ENCODE measurements around the gene DNAH17. TPM values are rescaled to one million over a fixed set of nuclear protein-coding genes. Genes with fewer than 3 reads are reported as not detected.

DNAH17 gene
- total RNA-seq, 1 donor from 2014 or later: 1.3 TPM

DNA sequence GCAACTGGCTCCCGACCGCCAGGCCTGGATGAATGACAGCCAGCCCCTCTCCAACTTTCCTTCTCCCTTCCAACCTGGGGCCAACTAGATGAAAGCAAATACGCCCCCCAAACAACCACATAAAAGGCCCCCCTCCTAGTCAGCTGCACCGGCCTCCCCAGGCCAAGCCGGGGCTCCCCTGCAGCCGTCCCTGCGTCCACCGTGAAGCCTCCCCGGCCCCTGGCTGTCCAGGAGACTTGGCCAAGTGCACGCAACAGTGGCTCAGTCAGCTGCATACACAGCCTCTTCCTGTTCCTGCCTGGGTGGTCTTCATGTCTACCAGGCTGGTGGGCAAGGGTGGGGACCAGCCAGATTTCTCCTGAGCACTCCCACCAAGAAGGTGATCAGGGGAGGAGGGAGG, 16.0 kb downstream of the DNAH17 start:
- H3K4me1 Mint-ChIP-seq (ENCODE audit: low read depth, unreplicated experiment): peaks cover 5% of the 10 kb centered on the region
- H3K27ac Mint-ChIP-seq (ENCODE audit: unreplicated experiment): no peak overlapping the region
- H3K9me3 Mint-ChIP-seq (ENCODE audit: unreplicated experiment): peaks cover 2% of the 10 kb centered on the region
- H3K27me3 Mint-ChIP-seq (ENCODE audit: unreplicated experiment): no peaks in the 10 kb centered on the region
- no peaks in the 10 kb centered on the region for H3K36me3 Mint-ChIP-seq (ENCODE audit: unreplicated experiment)
- no peak overlapping the region for H3K4me3 Mint-ChIP-seq (ENCODE audit: unreplicated experiment)
- no peak for DNase-seq
- TF ChIP-seq CTCF (IDR thresholded peaks at IDR 0.05; ENCODE audit: partially characterized antibody, unreplicated experiment): no peak

- H3K9me3 Mint-ChIP-seq (ENCODE audit: unreplicated experiment): peaks cover 2% of the 10 kb centered on the region
- no peak for DNase-seq
- H3K4me3 Mint-ChIP-seq (ENCODE audit: unreplicated experiment): no peak overlapping the region
- no peaks in the 10 kb centered on the region for H3K36me3 Mint-ChIP-seq (ENCODE audit: unreplicated experiment)
- TF ChIP-seq CTCF (IDR thresholded peaks at IDR 0.05; ENCODE audit: partially characterized antibody, unreplicated experiment): no peak
- peaks cover 9% of the 10 kb centered on the region for H3K4me1 Mint-ChIP-seq (ENCODE audit: low read depth, unreplicated experiment)
- H3K27me3 Mint-ChIP-seq (ENCODE audit: unreplicated experiment): no peaks in the 10 kb centered on the region
- H3K27ac Mint-ChIP-seq (ENCODE audit: unreplicated experiment): no peak overlapping the region
Observed at GRCh38 chr17:78560731-78561130, 16.5 kb downstream of the DNAH17 start.

DNA sequence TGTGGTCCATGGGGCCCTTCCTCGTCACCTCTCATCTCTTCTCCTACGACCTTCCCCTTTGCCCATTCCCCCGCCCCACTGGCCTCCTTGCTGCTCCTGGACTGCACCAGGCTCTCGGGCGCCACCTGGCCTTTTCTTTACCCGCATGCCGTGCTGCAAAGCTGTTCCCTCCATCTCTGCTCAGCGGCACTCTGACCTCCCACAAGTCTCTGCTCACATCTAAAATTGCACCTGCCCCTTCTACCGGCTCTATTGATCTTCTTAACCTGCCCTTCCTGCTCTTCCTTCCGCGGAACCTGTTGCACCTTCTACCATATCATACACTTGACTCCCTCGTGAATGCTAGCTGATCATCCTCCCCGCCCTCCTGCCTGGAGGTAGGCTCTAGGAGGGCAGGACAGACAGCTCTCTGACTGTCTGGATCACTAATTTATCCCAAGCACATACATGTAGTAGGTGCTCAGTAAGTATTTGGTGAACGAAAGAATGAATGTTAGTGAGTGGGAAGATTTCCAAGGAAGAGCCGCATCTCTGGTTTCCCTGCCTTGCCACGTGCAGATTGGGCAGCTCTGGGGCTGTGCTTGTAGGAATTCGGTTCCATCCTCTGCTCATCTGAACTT, 17.3 kb downstream of the DNAH17 start:
- no peaks in the 10 kb centered on the region for H3K36me3 Mint-ChIP-seq (ENCODE audit: unreplicated experiment)
- no peak overlapping the region for H3K4me3 Mint-ChIP-seq (ENCODE audit: unreplicated experiment)
- H3K27me3 Mint-ChIP-seq (ENCODE audit: unreplicated experiment): peaks cover 2% of the 10 kb centered on the region
- H3K4me1 Mint-ChIP-seq (ENCODE audit: low read depth, unreplicated experiment): peaks cover 9% of the 10 kb centered on the region
- H3K9me3 Mint-ChIP-seq (ENCODE audit: unreplicated experiment): peaks cover 2% of the 10 kb centered on the region
- H3K27ac Mint-ChIP-seq (ENCODE audit: unreplicated experiment): no peak overlapping the region
- no peak for DNase-seq
- TF ChIP-seq CTCF (IDR thresholded peaks at IDR 0.05; ENCODE audit: partially characterized antibody, unreplicated experiment): no peak

GRCh38 chr17:78558989-78559388, 18.2 kb downstream of the DNAH17 start:
- Mint-ChIP-seq H3K4me1 (ENCODE audit: low read depth, unreplicated experiment) (peaks cover 9% of the 10 kb centered on the region), H3K27me3 (ENCODE audit: unreplicated experiment) (peaks cover 2% of the 10 kb centered on the region), H3K4me3 (ENCODE audit: unreplicated experiment) (no peak overlapping the region), H3K27ac (ENCODE audit: unreplicated experiment) (no peak overlapping the region), H3K9me3 (ENCODE audit: unreplicated experiment) (peaks cover 2% of the 10 kb centered on the region), H3K36me3 (ENCODE audit: unreplicated experiment) (no peaks in the 10 kb centered on the region)
- no peak for DNase-seq
- TF ChIP-seq CTCF (IDR thresholded peaks at IDR 0.05; ENCODE audit: partially characterized antibody, unreplicated experiment): no peak

DNA sequence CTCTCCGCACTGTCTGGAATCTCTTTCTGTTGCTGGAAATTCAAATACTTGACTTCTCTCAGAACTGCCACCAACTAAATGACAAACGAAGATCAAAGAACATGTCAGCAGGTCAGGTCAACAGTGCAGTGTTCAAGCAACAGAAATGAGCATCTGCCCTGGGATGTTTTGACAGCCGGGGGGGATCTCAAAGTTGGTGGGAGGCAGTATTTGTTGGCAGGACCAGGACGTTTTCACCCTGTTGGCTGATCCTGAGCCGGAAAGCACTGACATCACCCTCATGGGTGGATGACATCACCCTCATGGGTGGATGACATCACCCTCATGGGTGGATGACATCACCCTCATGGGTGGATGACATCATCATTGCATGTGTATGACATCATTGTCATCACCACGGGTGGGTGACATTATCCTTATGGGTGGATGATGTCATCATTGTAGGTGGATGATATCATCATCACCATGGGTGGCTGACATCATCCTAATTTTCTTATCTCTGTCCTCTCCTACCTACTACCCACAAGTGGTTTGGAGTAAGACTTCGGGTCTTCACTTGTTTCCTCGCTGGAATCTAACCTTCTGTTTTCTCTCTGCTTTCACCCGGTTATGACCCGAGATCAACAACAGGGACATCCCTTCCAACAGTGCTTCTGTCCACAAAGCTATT, 18.9 kb downstream of the DNAH17 start:
- no peaks in the 10 kb centered on the region for H3K9me3 Mint-ChIP-seq (ENCODE audit: unreplicated experiment)
- H3K27me3 Mint-ChIP-seq (ENCODE audit: unreplicated experiment): peaks cover 2% of the 10 kb centered on the region
- peak; percentile 31 for DNase-seq
- H3K4me1 Mint-ChIP-seq (ENCODE audit: low read depth, unreplicated experiment): peaks cover 9% of the 10 kb centered on the region
- no peak for TF ChIP-seq CTCF (IDR thresholded peaks at IDR 0.05; ENCODE audit: partially characterized antibody, unreplicated experiment)
- H3K4me3 Mint-ChIP-seq (ENCODE audit: unreplicated experiment): no peak overlapping the region
- no peaks in the 10 kb centered on the region for H3K36me3 Mint-ChIP-seq (ENCODE audit: unreplicated experiment)
- H3K27ac Mint-ChIP-seq (ENCODE audit: unreplicated experiment): no peak overlapping the region
